ENCODE measurements around the gene IFNL2.
A peak's percentile ranks its signal among the peaks of the same experiment; 100 is the strongest.
"Not testable (repeated sequence)": the region's sequence is repeated elsewhere in the genome, so short reads cannot be mapped to it uniquely, and the experiment has no call there.

IFNL2 gene

GRCh38 chr19:39243741-39244140, 24.5 kb upstream of the IFNL2 start:
- H3K4me1 ChIP-seq (ENCODE audit: control insufficient read depth, insufficient read depth, low read length); H3K9me3 ChIP-seq (ENCODE audit: control insufficient read depth, low read length); H3K36me3 ChIP-seq (ENCODE audit: control insufficient read depth, insufficient read depth, low read length, severe bottlenecking); H3K9ac ChIP-seq (ENCODE audit: low read length); DNase-seq (ENCODE audit: low read depth); H3K4me3 ChIP-seq (ENCODE audit: low read length): not testable (repeated sequence)
- peaks cover 24% of the 10 kb centered on the region for H3K27me3 ChIP-seq (replicated peaks; ENCODE audit: control insufficient read depth, insufficient read depth, low read length)

- H3K9ac ChIP-seq (ENCODE audit: low read length); H3K9me3 ChIP-seq (ENCODE audit: control insufficient read depth, low read length); DNase-seq (ENCODE audit: low read depth); H3K4me3 ChIP-seq (ENCODE audit: low read length); H3K36me3 ChIP-seq (ENCODE audit: control insufficient read depth, insufficient read depth, low read length, severe bottlenecking); H3K4me1 ChIP-seq (ENCODE audit: control insufficient read depth, insufficient read depth, low read length): not testable (repeated sequence)
- peaks cover 25% of the 10 kb centered on the region for H3K27me3 ChIP-seq (replicated peaks; ENCODE audit: control insufficient read depth, insufficient read depth, low read length)
Observed at GRCh38 chr19:39244410-39245100, 23.6 kb upstream of the IFNL2 start, which contains the start of gene IFNL3. IFNL3 (minus strand) TSS chr19:39245006; CDS start chr19:39244967, 39 bp downstream.

- not testable (repeated sequence) for H3K4me3 ChIP-seq (ENCODE audit: low read length); H3K4me1 ChIP-seq (ENCODE audit: control insufficient read depth, insufficient read depth, low read length); H3K9ac ChIP-seq (ENCODE audit: low read length); DNase-seq (ENCODE audit: low read depth); H3K36me3 ChIP-seq (ENCODE audit: control insufficient read depth, insufficient read depth, low read length, severe bottlenecking); H3K9me3 ChIP-seq (ENCODE audit: control insufficient read depth, low read length)
- peaks cover 29% of the 10 kb centered on the region for H3K27me3 ChIP-seq (replicated peaks; ENCODE audit: control insufficient read depth, insufficient read depth, low read length)
Observed at GRCh38 chr19:39245166-39245565, 23.0 kb upstream of the IFNL2 start.

- no peak for DNase-seq (ENCODE audit: low read depth)
- peaks cover 35% of the 10 kb centered on the region for H3K27me3 ChIP-seq (replicated peaks; ENCODE audit: control insufficient read depth, insufficient read depth, low read length)
- no peaks in the 10 kb centered on the region for H3K36me3 ChIP-seq (ENCODE audit: control insufficient read depth, insufficient read depth, low read length, severe bottlenecking)
- H3K9ac ChIP-seq (ENCODE audit: low read length): no peak overlapping the region
- H3K9me3 ChIP-seq (ENCODE audit: control insufficient read depth, low read length): no peaks in the 10 kb centered on the region
- no peaks in the 10 kb centered on the region for H3K4me1 ChIP-seq (ENCODE audit: control insufficient read depth, insufficient read depth, low read length)
- H3K4me3 ChIP-seq (ENCODE audit: low read length): no peak overlapping the region
Observed at GRCh38 chr19:39246951-39247669, 21.1 kb upstream of the IFNL2 start.

- Histone ChIP-seq H3K36me3 (ENCODE audit: control insufficient read depth, insufficient read depth, low read length, severe bottlenecking) (no peaks in the 10 kb centered on the region), H3K4me1 (ENCODE audit: control insufficient read depth, insufficient read depth, low read length) (no peaks in the 10 kb centered on the region), H3K9ac (ENCODE audit: low read length) (no peak overlapping the region), H3K27me3 (replicated peaks; ENCODE audit: control insufficient read depth, insufficient read depth, low read length) (peaks cover 43% of the 10 kb centered on the region), H3K9me3 (ENCODE audit: control insufficient read depth, low read length) (no peaks in the 10 kb centered on the region), H3K4me3 (ENCODE audit: low read length) (no peak overlapping the region)
- peak; percentile 27 for DNase-seq (ENCODE audit: low read depth)
Observed at GRCh38 chr19:39247701-39248664, 20.2 kb upstream of the IFNL2 start.

- DNase-seq (ENCODE audit: low read depth): no peak
- Histone ChIP-seq H3K9ac (ENCODE audit: low read length) (no peak within 1 kb of the TSS), H3K36me3 (ENCODE audit: control insufficient read depth, insufficient read depth, low read length, severe bottlenecking) (no peaks in the 10 kb centered on the region), H3K9me3 (ENCODE audit: control insufficient read depth, low read length) (peaks cover 3% of the 10 kb centered on the region), H3K4me3 (ENCODE audit: low read length) (no peak within 1 kb of the TSS), H3K4me1 (ENCODE audit: control insufficient read depth, insufficient read depth, low read length) (no peaks in the 10 kb centered on the region), H3K27me3 (replicated peaks; ENCODE audit: control insufficient read depth, insufficient read depth, low read length) (peaks cover 52% of the 10 kb centered on the region)
Observed at GRCh38 chr19:39248806-39249205, 19.4 kb upstream of the IFNL2 start, which contains the start of gene IFNL4. IFNL4 (minus strand) TSS chr19:39248856.

GRCh38 chr19:39251081-39251480, 17.1 kb upstream of the IFNL2 start:
- H3K27me3 ChIP-seq (replicated peaks; ENCODE audit: control insufficient read depth, insufficient read depth, low read length): peaks cover 69% of the 10 kb centered on the region
- no peaks in the 10 kb centered on the region for H3K4me1 ChIP-seq (ENCODE audit: control insufficient read depth, insufficient read depth, low read length)
- H3K9me3 ChIP-seq (ENCODE audit: control insufficient read depth, low read length): peaks cover 3% of the 10 kb centered on the region
- H3K4me3 ChIP-seq (ENCODE audit: low read length): no peak overlapping the region
- no peaks in the 10 kb centered on the region for H3K36me3 ChIP-seq (ENCODE audit: control insufficient read depth, insufficient read depth, low read length, severe bottlenecking)
- DNase-seq (ENCODE audit: low read depth): no peak
- H3K9ac ChIP-seq (ENCODE audit: low read length): no peak overlapping the region

GRCh38 chr19:39251846-39252245, 16.4 kb upstream of the IFNL2 start:
- Histone ChIP-seq H3K4me3 (ENCODE audit: low read length) (no peak overlapping the region), H3K27me3 (replicated peaks; ENCODE audit: control insufficient read depth, insufficient read depth, low read length) (peaks cover 76% of the 10 kb centered on the region), H3K9me3 (ENCODE audit: control insufficient read depth, low read length) (peaks cover 9% of the 10 kb centered on the region), H3K4me1 (ENCODE audit: control insufficient read depth, insufficient read depth, low read length) (no peaks in the 10 kb centered on the region), H3K36me3 (ENCODE audit: control insufficient read depth, insufficient read depth, low read length, severe bottlenecking) (no peaks in the 10 kb centered on the region), H3K9ac (ENCODE audit: low read length) (no peak overlapping the region)
- DNase-seq (ENCODE audit: low read depth): no peak

- no peak overlapping the region for H3K9ac ChIP-seq (ENCODE audit: low read length)
- no peaks in the 10 kb centered on the region for H3K36me3 ChIP-seq (ENCODE audit: control insufficient read depth, insufficient read depth, low read length, severe bottlenecking)
- peaks cover 10% of the 10 kb centered on the region for H3K9me3 ChIP-seq (ENCODE audit: control insufficient read depth, low read length)
- H3K4me1 ChIP-seq (ENCODE audit: control insufficient read depth, insufficient read depth, low read length): no peaks in the 10 kb centered on the region
- no peak for DNase-seq (ENCODE audit: low read depth)
- H3K27me3 ChIP-seq (replicated peaks; ENCODE audit: control insufficient read depth, insufficient read depth, low read length): peaks cover 78% of the 10 kb centered on the region
- H3K4me3 ChIP-seq (ENCODE audit: low read length): no peak overlapping the region
Observed at GRCh38 chr19:39252458-39252857, 15.7 kb upstream of the IFNL2 start.

- H3K4me1 ChIP-seq (ENCODE audit: control insufficient read depth, insufficient read depth, low read length): no peaks in the 10 kb centered on the region
- H3K36me3 ChIP-seq (ENCODE audit: control insufficient read depth, insufficient read depth, low read length, severe bottlenecking): no peaks in the 10 kb centered on the region
- no peak for DNase-seq (ENCODE audit: low read depth)
- peaks cover 10% of the 10 kb centered on the region for H3K9me3 ChIP-seq (ENCODE audit: control insufficient read depth, low read length)
- H3K9ac ChIP-seq (ENCODE audit: low read length): no peak overlapping the region
- peaks cover 80% of the 10 kb centered on the region for H3K27me3 ChIP-seq (replicated peaks; ENCODE audit: control insufficient read depth, insufficient read depth, low read length)
- no peak overlapping the region for H3K4me3 ChIP-seq (ENCODE audit: low read length)
Observed at GRCh38 chr19:39253374-39254149, 14.6 kb upstream of the IFNL2 start.

Measured in adipocyte (in vitro differentiated cells).